ENCODE measurements around the gene KATNIP. TPM values are rescaled to one million over a fixed set of nuclear protein-coding genes. Genes with fewer than 3 reads are reported as not detected.

KATNIP gene
- total and polyA plus RNA-seq, 2 of the 13 experiments (the other 11 are each of a cell fraction or from before 2014, with no cell fraction given), result 9.7 to 12.0 TPM

- TF ChIP-seq RBM22 (optimal IDR thresholded peaks at IDR 0.05; ENCODE audit: low read length) (peak; percentile 98), ZSCAN29 (CRISPR knock-in tag; conservative IDR thresholded peaks at IDR 0.05) (peak; percentile 79; the same call in 1 of the 2 replicates), ZNF350 (CRISPR knock-in tag; IDR thresholded peaks at IDR 0.05; ENCODE audit: borderline replicate concordance, low read depth) (peak; percentile 32; the same call in 1 of the 2 replicates), ARNT2 (CRISPR knock-in tag; IDR thresholded peaks at IDR 0.05; ENCODE audit: low read depth) (0 out of 2 replicates have a peak, but pooled peaks have one; percentile 32), ZNF142 (CRISPR knock-in tag; IDR thresholded peaks at IDR 0.05) (peak; percentile 95), ZC3H13 (CRISPR knock-in tag; IDR thresholded peaks at IDR 0.05) (peak; percentile 22; the same call in 1 of the 2 replicates), ZNF589 (CRISPR knock-in tag; conservative IDR thresholded peaks at IDR 0.05) (0 out of 2 replicates have a peak, but pooled peaks have one; percentile 37), ZNF619 (CRISPR knock-in tag; IDR thresholded peaks at IDR 0.05) (0 out of 2 replicates have a peak, but pooled peaks have one; percentile 74), NFIB (CRISPR knock-in tag; IDR thresholded peaks at IDR 0.05; ENCODE audit: borderline replicate concordance) (no peak), ZC3H4 (CRISPR knock-in tag; IDR thresholded peaks at IDR 0.05; ENCODE audit: borderline replicate concordance) (peak; percentile 61; the same call in 1 of the 2 replicates), ZNF710 (CRISPR knock-in tag; IDR thresholded peaks at IDR 0.05; ENCODE audit: borderline replicate concordance) (peak; percentile 33; the same call in 1 of the 2 replicates), CREB1 (IDR thresholded peaks at IDR 0.05) (peak; percentile 100), CREB1 (CRISPR knock-in tag; IDR thresholded peaks at IDR 0.05) (peak; percentile 97), KLF6 (CRISPR knock-in tag; IDR thresholded peaks at IDR 0.05) (0 out of 2 replicates have a peak, but pooled peaks have one; percentile 17), ZNF496 (CRISPR knock-in tag; IDR thresholded peaks at IDR 0.05; ENCODE audit: insufficient replicate concordance) (no peak), ZNF10 (CRISPR knock-in tag; IDR thresholded peaks at IDR 0.05; ENCODE audit: borderline replicate concordance, low read depth) (no peak), ZFYVE20 (CRISPR knock-in tag; IDR thresholded peaks at IDR 0.05; ENCODE audit: borderline replicate concordance, low read depth) (no peak), ZNF546 (CRISPR knock-in tag; conservative IDR thresholded peaks at IDR 0.05) (peak; percentile 89; the same call in 1 of the 2 replicates), ZBTB7B (CRISPR knock-in tag; IDR thresholded peaks at IDR 0.05) (0 out of 2 replicates have a peak, but pooled peaks have one; percentile 15), ZNF678 (CRISPR knock-in tag; IDR thresholded peaks at IDR 0.05) (0 out of 2 replicates have a peak, but pooled peaks have one; percentile 36), TBL1XR1 (IDR thresholded peaks at IDR 0.05; ENCODE audit: borderline replicate concordance, low read length, partially characterized antibody) (peak; percentile 78)
Measured at GRCh38 chr16:27549746-27550581, at the start of gene KATNIP, which contains the start of gene GTF3C1 (continued).

Data from HepG2 (cell line).